Activated T-cell treated with anti-CD3 and anti-CD28 coated beads, Interleukin-2, amount 50 U/mL, for 4 hours (primary cell): ENCODE data around the gene SLC22A4. TPM values are rescaled to one million over a fixed set of nuclear protein-coding genes. Genes with fewer than 3 reads are reported as not detected.

Experiments
- ATAC-seq, 2 donors: fragments of 200-7000 bp; cut with Tn5 transposase; one replicate each; pipeline ENCODE4 v1.10.0; 2021
- DNase-seq: peaks from one replicate; pipeline ENCODE4 v3.0.0-alpha.2; 2020
- H3K27me3 Mint-ChIP-seq: one replicate; pipeline ENCODE4 v1.8.0; 2021; ENCODE audit warnings: low read depth, mixed read lengths
- H3K36me3 Mint-ChIP-seq: one replicate; pipeline ENCODE4 v1.8.0; 2022; ENCODE audit warnings: mixed read lengths; ENCODE audit not compliant: insufficient read depth
- H3K4me1 Mint-ChIP-seq: one replicate; pipeline ENCODE4 v1.8.0; 2021; ENCODE audit warnings: low read depth, mixed read lengths
- H3K4me3 Mint-ChIP-seq: one replicate; pipeline ENCODE4 v1.8.0; 2021; ENCODE audit warnings: mild to moderate bottlenecking, moderate library complexity, mixed read lengths
- H3K9me3 Mint-ChIP-seq: one replicate; pipeline ENCODE4 v1.8.0; 2021; ENCODE audit warnings: mixed read lengths
- total RNA-seq, 3 donors: library from RNA; stranded (reverse); gene quantifications; one replicate each; pipeline ENCODE4 v1.2.1, GENCODE V29; 2021

The SLC22A4 gene
- total RNA-seq, 3 donors from 2014 or later: 1.4 to 2.8 (median 1.8) TPM

DNA sequence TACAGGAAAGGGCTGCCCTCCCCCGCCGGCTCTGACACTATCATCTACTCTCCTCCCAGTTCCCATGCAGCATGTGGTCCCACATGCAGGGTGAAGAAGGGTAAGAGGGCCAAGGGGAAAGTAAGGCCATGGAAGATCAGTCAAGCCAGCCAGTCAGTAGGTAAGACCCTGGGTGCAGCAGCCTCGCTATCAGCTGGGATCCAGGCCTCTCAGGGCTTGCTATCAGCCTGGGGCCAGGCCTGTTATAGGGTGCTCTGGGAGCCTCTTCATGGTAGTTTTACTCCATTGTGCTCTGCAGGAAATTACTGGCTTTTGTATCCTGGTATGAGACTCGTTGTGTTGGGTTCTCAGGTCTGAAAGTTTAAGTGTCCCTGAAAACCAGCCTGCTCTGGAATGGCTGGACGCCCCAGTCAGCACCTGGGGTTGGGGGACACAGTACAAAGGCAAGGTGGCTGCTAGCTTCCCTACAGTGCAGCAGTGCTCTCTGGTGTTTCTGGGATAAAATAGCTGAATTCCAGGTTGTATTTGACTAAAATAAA, 21.4 kb downstream of the SLC22A4 start:
- H3K36me3 Mint-ChIP-seq: peaks cover 4% of the 10 kb centered on the region
- H3K9me3 Mint-ChIP-seq: no peaks in the 10 kb centered on the region
- H3K4me1 Mint-ChIP-seq: no peaks in the 10 kb centered on the region
- ATAC-seq: no peak
- H3K27me3 Mint-ChIP-seq: no peaks in the 10 kb centered on the region
- no peak for DNase-seq
- no peak overlapping the region for H3K4me3 Mint-ChIP-seq

DNA sequence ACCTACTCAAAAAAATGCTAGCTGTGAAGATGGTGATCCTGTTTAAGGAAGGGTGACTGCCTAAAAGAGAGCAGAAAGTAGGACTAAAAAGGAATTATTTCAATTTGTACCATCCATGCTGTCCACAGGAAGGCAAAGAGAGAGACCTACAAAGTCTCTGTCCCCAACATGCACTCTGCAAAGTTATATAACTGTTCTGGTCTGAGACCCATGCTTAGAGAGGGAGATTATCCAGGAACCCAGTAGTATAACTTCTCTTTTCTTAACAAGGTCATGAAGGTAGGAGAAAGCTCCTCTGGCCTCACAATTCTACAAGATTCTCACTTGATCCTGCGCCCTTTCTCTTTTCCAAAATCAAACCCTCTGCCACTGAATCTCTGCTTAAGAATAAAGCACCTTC, 25.8 kb downstream of the SLC22A4 start:
- no peak for ATAC-seq
- peaks cover 11% of the 10 kb centered on the region for H3K36me3 Mint-ChIP-seq
- H3K9me3 Mint-ChIP-seq: no peaks in the 10 kb centered on the region
- H3K27me3 Mint-ChIP-seq: no peaks in the 10 kb centered on the region
- DNase-seq: no peak
- no peak overlapping the region for H3K4me3 Mint-ChIP-seq
- no peaks in the 10 kb centered on the region for H3K4me1 Mint-ChIP-seq

DNA sequence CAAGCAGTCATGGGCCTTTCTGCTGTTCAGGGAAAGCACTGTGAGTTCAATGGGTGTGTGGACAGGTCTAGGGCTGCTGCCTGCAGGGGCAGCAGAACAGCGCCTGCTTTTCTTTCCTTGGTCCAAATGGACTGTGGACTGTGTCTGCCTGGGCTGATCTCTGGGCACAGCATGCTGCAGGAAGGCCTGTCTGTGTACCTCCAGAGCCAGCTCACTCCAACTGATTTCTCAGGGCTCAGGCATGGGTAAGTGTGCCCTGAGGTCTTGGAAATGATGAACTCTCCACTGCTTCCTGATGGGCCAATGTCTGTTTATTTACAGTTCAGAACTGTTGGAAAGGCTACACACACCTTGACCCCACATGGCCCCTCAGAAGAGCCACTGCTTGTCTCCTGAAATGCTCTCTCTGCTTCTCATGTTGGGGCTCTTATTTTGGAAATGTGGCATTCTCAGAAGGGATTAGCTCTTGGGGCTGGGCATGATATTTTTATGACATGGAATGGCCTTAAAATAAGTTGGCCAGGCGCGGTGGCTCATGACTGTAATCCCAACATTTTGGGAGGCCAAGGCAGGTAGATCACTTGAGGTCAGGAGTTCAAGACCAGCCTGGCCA, 27.0 kb downstream of the SLC22A4 start:
- DNase-seq (no peak), ATAC-seq (no peak)
- Mint-ChIP-seq H3K9me3 (no peaks in the 10 kb centered on the region), H3K4me3 (no peak overlapping the region), H3K4me1 (no peaks in the 10 kb centered on the region), H3K27me3 (no peaks in the 10 kb centered on the region), H3K36me3 (peaks cover 10% of the 10 kb centered on the region)

DNA sequence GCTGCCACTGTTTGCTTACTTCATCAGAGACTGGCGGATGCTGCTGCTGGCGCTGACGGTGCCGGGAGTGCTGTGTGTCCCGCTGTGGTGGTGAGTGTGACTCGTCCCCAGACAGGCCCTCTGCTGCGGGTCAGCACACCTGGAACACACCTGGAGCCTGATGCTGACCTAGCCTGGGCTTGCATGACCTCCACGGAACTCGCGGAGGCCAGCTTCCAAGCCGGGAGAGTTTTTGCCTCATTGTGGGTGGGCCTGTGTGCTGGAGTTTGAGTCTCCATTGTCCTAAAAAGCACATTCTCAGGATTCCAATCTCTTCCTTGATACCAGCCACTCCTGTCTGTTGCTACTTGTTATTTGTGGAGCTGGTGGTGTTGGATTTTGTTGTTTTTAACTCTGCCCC, 28.1 kb downstream of the SLC22A4 start:
- H3K4me3 Mint-ChIP-seq: no peak overlapping the region
- peaks cover 7% of the 10 kb centered on the region for H3K36me3 Mint-ChIP-seq
- no peaks in the 10 kb centered on the region for H3K4me1 Mint-ChIP-seq
- DNase-seq: no peak
- no peak for ATAC-seq
- no peaks in the 10 kb centered on the region for H3K9me3 Mint-ChIP-seq
- no peaks in the 10 kb centered on the region for H3K27me3 Mint-ChIP-seq

DNA sequence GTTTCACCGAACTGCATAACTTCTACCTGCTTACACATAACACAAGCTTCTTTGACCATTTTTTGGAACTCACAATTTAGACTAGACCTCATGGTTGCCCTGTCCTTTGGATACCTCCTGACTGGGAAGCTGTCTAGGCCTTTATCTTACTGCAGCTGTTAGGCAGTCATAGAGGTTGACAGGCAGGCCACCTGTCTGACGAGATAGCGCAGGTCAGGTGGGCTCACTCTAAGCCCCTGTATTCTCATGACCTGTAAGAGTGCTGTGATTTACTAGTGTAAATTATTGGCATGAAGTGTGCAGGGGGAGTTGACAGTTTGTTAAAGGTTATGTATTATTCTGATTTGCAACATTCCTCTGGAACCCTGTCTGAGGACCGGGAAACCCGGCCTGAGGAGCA, 29.0 kb downstream of the SLC22A4 start:
- DNase-seq: no peak
- H3K4me3 Mint-ChIP-seq: no peak overlapping the region
- H3K27me3 Mint-ChIP-seq: no peaks in the 10 kb centered on the region
- H3K9me3 Mint-ChIP-seq: no peaks in the 10 kb centered on the region
- peaks cover 7% of the 10 kb centered on the region for H3K36me3 Mint-ChIP-seq
- no peak for ATAC-seq
- no peaks in the 10 kb centered on the region for H3K4me1 Mint-ChIP-seq

DNA sequence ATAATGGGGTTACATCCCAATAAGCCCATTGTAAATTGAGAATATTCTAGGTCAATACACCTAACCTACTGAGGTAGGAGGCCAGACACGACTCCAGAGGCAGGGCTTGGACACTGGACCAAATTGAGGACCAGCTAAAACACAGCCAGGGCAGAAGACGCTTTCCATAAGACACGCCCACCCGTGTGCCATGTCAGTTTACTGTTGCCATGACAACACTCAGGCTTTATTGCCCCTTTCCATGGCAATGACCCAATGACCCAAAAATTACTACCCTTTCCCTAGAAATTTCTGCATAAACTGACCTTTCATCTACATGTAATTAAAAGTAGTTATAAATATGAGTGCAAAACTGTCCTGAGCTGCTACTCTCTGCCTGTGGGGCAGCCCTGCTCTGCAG, 31.5 kb downstream of the SLC22A4 start:
- DNase-seq: no peak
- H3K9me3 Mint-ChIP-seq: no peaks in the 10 kb centered on the region
- no peak overlapping the region for H3K4me3 Mint-ChIP-seq
- no peaks in the 10 kb centered on the region for H3K27me3 Mint-ChIP-seq
- H3K36me3 Mint-ChIP-seq: peaks cover 7% of the 10 kb centered on the region
- no peak for ATAC-seq
- no peaks in the 10 kb centered on the region for H3K4me1 Mint-ChIP-seq

DNA sequence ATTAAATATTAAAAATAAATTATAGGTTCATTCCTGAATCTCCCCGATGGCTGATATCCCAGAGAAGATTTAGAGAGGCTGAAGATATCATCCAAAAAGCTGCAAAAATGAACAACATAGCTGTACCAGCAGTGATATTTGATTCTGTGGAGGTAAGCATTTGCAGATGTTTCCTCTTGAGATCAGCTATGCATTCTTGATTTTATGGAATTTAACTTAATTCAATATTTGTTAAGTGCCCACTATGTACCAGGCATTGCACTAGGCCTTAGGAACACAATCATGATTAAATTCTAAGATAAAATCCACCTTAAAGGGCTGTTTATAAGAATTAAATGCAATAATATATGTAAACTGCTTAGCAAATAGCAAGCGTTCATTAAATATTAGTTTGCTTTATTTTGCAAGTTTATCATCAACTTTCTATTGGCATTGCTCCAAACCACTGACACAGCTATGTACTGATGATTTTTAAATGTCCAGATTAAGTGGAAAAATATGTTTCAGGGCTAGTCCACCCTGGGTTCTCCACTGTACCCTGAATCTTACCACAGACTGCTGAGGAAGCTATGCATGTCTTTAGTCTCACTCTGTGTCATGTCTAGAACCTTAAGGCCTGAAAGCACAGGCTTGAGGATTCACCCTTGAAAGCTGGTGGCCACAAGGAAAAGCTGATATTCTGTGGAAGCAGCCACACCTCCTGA, 33.2 kb downstream of the SLC22A4 start:
- Mint-ChIP-seq H3K9me3 (no peaks in the 10 kb centered on the region), H3K4me3 (no peak overlapping the region)

DNA sequence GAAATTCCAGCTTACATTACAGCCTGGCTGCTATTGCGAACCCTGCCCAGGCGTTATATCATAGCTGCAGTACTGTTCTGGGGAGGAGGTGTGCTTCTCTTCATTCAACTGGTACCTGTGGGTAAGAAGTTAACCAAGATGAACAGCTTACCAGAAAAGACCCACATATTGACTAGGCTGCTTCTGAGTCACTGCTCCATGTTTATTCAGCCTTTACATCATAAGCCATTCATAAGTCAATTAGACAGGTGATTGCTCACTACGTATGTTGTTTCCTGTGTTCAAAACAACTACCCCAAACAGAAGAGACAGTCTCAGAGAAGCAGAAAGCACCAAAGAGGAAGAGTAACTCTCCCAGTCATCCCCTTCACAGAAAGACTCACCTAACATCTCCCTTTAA, 40.6 kb downstream of the SLC22A4 start:
- H3K9me3 Mint-ChIP-seq: no peaks in the 10 kb centered on the region

More for the DNA sequence above, 33.2 kb downstream of the SLC22A4 start:
- no peak for DNase-seq
- Mint-ChIP-seq H3K27me3 (no peaks in the 10 kb centered on the region), H3K36me3 (peaks cover 11% of the 10 kb centered on the region), H3K4me1 (no peaks in the 10 kb centered on the region)
- ATAC-seq: no peak

DNA sequence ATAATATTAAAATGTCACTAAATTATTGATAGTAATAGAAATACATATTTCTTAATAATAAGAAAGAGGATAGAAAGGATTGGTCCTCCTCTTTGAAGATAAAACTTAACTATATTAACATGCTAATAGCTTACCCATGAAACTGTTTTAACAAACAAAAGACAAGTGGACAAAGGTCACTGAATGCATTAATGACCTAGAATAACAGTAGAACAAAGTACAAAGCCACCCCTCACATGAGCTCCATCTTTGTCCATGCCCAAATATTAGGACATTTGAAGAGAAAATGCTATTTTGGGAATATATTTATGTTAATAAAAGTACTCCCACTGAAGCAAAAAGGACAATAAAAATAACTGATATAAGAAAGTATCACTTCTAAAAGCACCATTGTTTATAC, 41.2 kb downstream of the SLC22A4 start:
- no peaks in the 10 kb centered on the region for H3K27me3 Mint-ChIP-seq
- ATAC-seq: no peak
- no peaks in the 10 kb centered on the region for H3K9me3 Mint-ChIP-seq
- DNase-seq: no peak
- H3K4me1 Mint-ChIP-seq: peaks cover 5% of the 10 kb centered on the region
- H3K4me3 Mint-ChIP-seq: no peak overlapping the region
- H3K36me3 Mint-ChIP-seq: peaks cover 14% of the 10 kb centered on the region

More for the DNA sequence above, 40.6 kb downstream of the SLC22A4 start:
- Mint-ChIP-seq H3K4me1 (peaks cover 5% of the 10 kb centered on the region), H3K36me3 (peaks cover 10% of the 10 kb centered on the region), H3K27me3 (no peaks in the 10 kb centered on the region), H3K4me3 (no peak overlapping the region)
- ATAC-seq: peak; percentile 75 to 84
- DNase-seq: no peak

DNA sequence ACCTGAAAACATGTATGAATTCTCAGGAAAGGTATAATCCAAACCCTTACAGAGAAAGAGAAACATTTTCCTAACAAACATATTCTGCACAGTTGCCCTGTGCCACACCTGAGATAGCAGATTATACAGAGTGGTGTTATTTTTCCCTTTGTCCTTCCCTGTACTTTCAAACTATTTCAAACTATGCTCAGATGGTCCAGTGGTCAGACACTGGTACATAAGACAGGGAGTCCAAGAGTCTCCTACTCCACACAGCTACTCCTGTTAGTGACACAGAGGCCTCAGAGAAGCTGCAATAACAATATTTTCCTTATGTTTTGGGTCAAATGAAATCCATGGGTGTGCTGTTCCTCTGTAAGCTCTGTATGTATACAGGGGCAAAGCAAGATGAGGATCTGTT, 45.3 kb downstream of the SLC22A4 start:
- Mint-ChIP-seq H3K9me3 (no peaks in the 10 kb centered on the region), H3K36me3 (peaks cover 7% of the 10 kb centered on the region), H3K4me3 (no peak overlapping the region), H3K27me3 (no peaks in the 10 kb centered on the region), H3K4me1 (peaks cover 5% of the 10 kb centered on the region)
- ATAC-seq (no peak), DNase-seq (no peak)

DNA sequence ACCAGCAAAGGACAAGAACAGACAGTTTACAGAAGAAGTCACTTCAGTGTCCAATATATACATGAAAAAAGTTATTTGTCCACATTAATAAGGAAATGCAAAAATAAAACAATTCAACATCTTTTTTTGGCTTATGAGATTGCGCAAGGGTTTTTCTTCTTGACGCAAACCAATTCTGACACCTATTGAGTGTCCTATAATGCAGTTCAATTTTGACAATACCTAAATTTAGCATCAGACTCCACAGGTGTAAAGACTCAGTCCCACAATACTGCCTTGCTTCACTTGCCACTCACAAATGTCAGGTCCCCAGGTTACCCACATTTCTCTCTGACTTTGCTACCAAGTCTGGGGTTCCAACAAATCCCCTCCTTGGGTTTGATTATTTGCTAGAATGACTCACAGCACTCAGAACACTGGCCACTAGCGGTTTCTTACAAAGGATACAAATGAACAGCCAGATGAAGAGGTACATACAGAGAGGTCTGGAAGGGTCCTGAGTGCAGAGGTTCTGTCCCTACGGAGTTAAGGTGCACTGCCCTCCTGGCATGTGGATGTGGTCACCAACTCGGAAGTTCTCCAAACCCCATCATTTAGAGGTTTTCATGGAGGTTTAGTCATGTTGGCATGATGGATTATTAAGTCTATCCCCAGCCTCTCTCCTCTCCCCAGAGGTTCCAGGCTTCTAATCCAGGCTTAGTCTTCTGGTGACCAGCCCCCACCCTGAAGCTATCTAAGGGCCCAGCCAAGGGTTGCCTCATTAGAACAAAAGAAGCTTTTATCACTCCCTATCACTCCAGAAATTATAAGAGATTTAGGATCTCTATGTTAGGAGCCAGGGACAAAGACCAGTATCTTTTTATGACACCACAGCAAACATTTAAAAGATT, 48.3 kb downstream of the SLC22A4 start:
- Mint-ChIP-seq H3K9me3 (no peaks in the 10 kb centered on the region), H3K27me3 (no peaks in the 10 kb centered on the region), H3K36me3 (peaks cover 5% of the 10 kb centered on the region), H3K4me1 (no peaks in the 10 kb centered on the region), H3K4me3 (no peak overlapping the region)
- DNase-seq (no peak), ATAC-seq (no peak)

DNA sequence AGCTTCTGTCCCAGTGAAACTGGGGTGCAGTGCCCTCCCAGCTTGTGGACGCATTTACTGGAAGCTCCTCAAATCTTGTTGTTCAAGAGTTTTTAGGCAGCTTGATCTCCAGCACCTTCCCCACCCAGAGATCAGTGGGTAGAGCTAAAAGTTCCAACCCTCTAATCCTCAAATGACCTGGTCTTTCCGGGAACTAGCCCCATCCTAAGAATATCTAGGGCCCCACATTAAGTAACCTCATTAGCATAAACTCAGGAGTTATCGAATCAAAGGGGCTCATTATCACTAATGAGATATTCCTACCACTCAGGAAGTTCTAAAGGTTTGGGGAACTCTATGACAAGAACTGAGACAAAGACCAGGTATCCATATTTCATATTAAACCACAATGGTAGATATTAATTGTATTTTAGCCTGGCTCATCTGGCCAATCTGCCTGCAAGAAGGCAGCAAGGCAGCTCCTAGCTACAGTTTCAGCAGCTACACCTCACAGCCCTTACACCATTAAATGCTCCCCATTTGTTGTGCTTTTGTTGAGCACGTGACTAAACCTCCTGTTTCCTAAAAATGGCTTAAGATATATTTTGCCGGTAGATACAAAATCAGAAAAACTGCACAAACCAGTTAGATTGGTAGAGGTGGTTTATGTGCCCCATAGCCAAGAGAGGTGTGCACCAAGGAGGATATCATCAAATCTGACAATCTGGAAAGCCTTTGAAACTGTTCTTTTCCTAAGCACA, 50.8 kb downstream of the SLC22A4 start:
- no peaks in the 10 kb centered on the region for H3K27me3 Mint-ChIP-seq
- DNase-seq (no peak), ATAC-seq (no peak)
- peaks cover 13% of the 10 kb centered on the region for H3K36me3 Mint-ChIP-seq
- H3K9me3 Mint-ChIP-seq: no peaks in the 10 kb centered on the region
- H3K4me3 Mint-ChIP-seq: no peak overlapping the region
- H3K4me1 Mint-ChIP-seq: no peaks in the 10 kb centered on the region

DNA sequence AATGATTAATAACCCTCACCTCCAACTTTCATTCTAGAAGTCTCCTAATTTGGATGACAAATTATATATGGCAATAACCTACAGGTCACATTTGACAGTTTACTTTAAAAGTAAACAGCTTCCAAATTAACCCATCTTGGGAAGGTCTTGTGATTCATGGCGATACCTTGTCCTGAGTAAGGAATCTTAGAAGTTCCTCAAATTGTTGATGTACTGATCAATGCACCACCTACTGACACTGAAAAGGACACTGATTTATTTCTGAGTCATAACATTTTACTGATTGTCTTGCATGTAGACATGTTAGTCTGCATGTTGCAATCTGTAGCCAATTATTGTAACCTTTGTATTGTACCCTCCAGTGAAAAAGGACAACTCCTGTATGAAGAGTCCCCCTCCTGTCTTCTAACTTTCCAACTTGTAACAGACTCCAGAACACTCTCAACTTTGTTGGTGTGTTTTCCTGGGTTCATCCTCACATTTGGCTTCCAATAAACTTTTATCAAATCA, 59.3 kb downstream of the SLC22A4 start:
- no peak overlapping the region for H3K4me3 Mint-ChIP-seq
- H3K9me3 Mint-ChIP-seq: no peaks in the 10 kb centered on the region
- DNase-seq (no peak), ATAC-seq (no peak)
- no peaks in the 10 kb centered on the region for H3K27me3 Mint-ChIP-seq
- H3K4me1 Mint-ChIP-seq: no peaks in the 10 kb centered on the region
- H3K36me3 Mint-ChIP-seq: peaks cover 29% of the 10 kb centered on the region
